Parathyroid adenoma (tissue), 2 donors: ENCODE results near the gene CCDC107.

Experiments
- H2AFZ ChIP-seq: fragments of 300-600 bp; sonication (generic); one replicate; pipeline ENCODE4 v1.7.0; 2017; ENCODE audit warnings: antibody characterized with exemption, mild to moderate bottlenecking
- H3K27ac ChIP-seq: fragments of 300-600 bp; sonication (generic); one replicate; pipeline ENCODE4 v1.7.0; 2017
- H3K27me3 ChIP-seq: fragments of 300-600 bp; sonication (generic); one replicate; pipeline ENCODE4 v1.7.0; 2017; ENCODE audit warnings: low read length; ENCODE audit not compliant: control insufficient read depth, insufficient read depth
- H3K36me3 ChIP-seq: fragments of 300-600 bp; sonication (generic); one replicate; pipeline ENCODE4 v1.7.0; 2017; ENCODE audit warnings: low read length; ENCODE audit not compliant: control insufficient read depth, insufficient read depth
- H3K4me1 ChIP-seq: fragments of 300-600 bp; sonication (generic); one replicate; pipeline ENCODE4 v1.7.0; 2017; ENCODE audit warnings: control low read depth
- H3K4me2 ChIP-seq: fragments of 300-600 bp; sonication (generic); one replicate; pipeline ENCODE4 v1.7.0; 2017; ENCODE audit warnings: low read length
- H3K4me3 ChIP-seq: fragments of 300-600 bp; sonication (generic); one replicate; pipeline ENCODE4 v1.7.0; 2017; ENCODE audit warnings: low read depth, low read length
- H3K79me2 ChIP-seq: fragments of 300-600 bp; sonication (generic); one replicate; pipeline ENCODE4 v1.7.0; 2017; ENCODE audit warnings: control low read depth
- H3K9ac ChIP-seq: fragments of 300-600 bp; sonication (generic); one replicate; pipeline ENCODE4 v1.7.0; 2017; ENCODE audit warnings: mild to moderate bottlenecking
- H3K9me3 ChIP-seq: fragments of 300-600 bp; sonication (generic); one replicate; pipeline ENCODE4 v1.7.0; 2017; ENCODE audit warnings: low read length; ENCODE audit not compliant: control insufficient read depth
- CTCF ChIP-seq: fragments of 300-600 bp; sonication (generic); IDR thresholded peaks from one replicate; pipeline ENCODE4 v1.7.0; 2017; ENCODE audit warnings: antibody characterized with exemption, mild to moderate bottlenecking
- donor health status: primary hyperparathyroidism.

Gene CCDC107

GRCh38 chr9:35695943-35696401, 37.9 kb downstream of the CCDC107 start:
- Histone ChIP-seq H3K9ac (no peak overlapping the region), H3K36me3 (no peaks in the 10 kb centered on the region), H3K4me2 (no peak overlapping the region), H3K79me2 (no peaks in the 10 kb centered on the region), H3K27me3 (no peaks in the 10 kb centered on the region), H3K27ac (no peak overlapping the region), H3K9me3 (no peaks in the 10 kb centered on the region), H3K4me1 (peaks cover 18% of the 10 kb centered on the region), H2AFZ (no peak overlapping the region), H3K4me3 (no peak overlapping the region)
- TF ChIP-seq CTCF = no peak

GRCh38 chr9:35696520-35697215, 38.6 kb downstream of the CCDC107 start:
- Histone ChIP-seq H3K9me3 (no peaks in the 10 kb centered on the region), H3K9ac (no peak overlapping the region), H3K27me3 (no peaks in the 10 kb centered on the region), H3K27ac (peak overlapping the region; percentile 74), H3K36me3 (no peaks in the 10 kb centered on the region), H3K4me2 (no peak overlapping the region), H2AFZ (no peak overlapping the region), H3K79me2 (no peaks in the 10 kb centered on the region), H3K4me3 (no peak overlapping the region), H3K4me1 (peaks cover 18% of the 10 kb centered on the region)
- TF ChIP-seq CTCF = peak; percentile 76

GRCh38 chr9:35697486-35697885, 39.4 kb downstream of the CCDC107 start:
- H2AFZ ChIP-seq = no peak overlapping the region
- H3K9ac ChIP-seq = no peak overlapping the region
- no peaks in the 10 kb centered on the region for H3K9me3 ChIP-seq
- H3K27ac ChIP-seq = peak overlapping the region; percentile 74
- H3K27me3 ChIP-seq = no peaks in the 10 kb centered on the region
- H3K4me2 ChIP-seq = no peak overlapping the region
- no peaks in the 10 kb centered on the region for H3K36me3 ChIP-seq
- no peak overlapping the region for H3K4me3 ChIP-seq
- peaks cover 18% of the 10 kb centered on the region for H3K4me1 ChIP-seq
- H3K79me2 ChIP-seq = no peaks in the 10 kb centered on the region
- no peak for TF ChIP-seq CTCF

GRCh38 chr9:35698231-35698630, 40.1 kb downstream of the CCDC107 start:
- Histone ChIP-seq H3K27ac (peak overlapping the region; percentile 74), H3K4me3 (no peak overlapping the region), H3K4me1 (peaks cover 18% of the 10 kb centered on the region), H3K9me3 (no peaks in the 10 kb centered on the region), H3K79me2 (no peaks in the 10 kb centered on the region), H3K9ac (no peak overlapping the region), H3K27me3 (no peaks in the 10 kb centered on the region), H3K4me2 (no peak overlapping the region), H2AFZ (no peak overlapping the region), H3K36me3 (no peaks in the 10 kb centered on the region)
- no peak for TF ChIP-seq CTCF

GRCh38 chr9:35700031-35700430, 41.9 kb downstream of the CCDC107 start:
- no peak overlapping the region for H3K9ac ChIP-seq
- H3K27ac ChIP-seq = no peak overlapping the region
- H3K4me1 ChIP-seq = peaks cover 18% of the 10 kb centered on the region
- no peak for TF ChIP-seq CTCF
- no peak overlapping the region for H3K4me2 ChIP-seq
- H3K79me2 ChIP-seq = no peaks in the 10 kb centered on the region
- no peak overlapping the region for H2AFZ ChIP-seq
- no peaks in the 10 kb centered on the region for H3K27me3 ChIP-seq
- no peaks in the 10 kb centered on the region for H3K9me3 ChIP-seq
- H3K36me3 ChIP-seq = no peaks in the 10 kb centered on the region
- no peak overlapping the region for H3K4me3 ChIP-seq
